ENCODE data around the gene SORL1.

DNA sequence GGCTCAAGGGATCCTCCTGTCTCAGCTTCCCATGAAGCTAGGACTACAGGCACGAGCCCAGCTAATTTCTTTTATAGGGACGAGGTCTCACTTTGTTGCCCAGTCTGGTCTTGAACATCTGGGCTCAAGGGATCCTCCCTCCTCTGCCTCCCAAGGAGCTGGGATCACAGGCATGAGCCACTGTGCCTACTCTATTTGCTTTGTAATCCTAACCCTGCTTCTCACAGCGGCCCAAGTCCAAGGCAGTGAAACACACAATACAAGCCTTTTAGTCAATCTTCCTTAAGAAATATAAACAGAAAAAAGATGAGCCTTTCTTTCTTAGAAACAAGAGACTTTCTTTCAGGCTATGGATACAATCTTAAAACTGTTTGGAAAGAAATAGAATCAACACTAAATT is 115.9 kb downstream of the SORL1 start:
- TF ChIP-seq POLR2A (IDR thresholded peaks at IDR 0.05; ENCODE audit: insufficient read depth in 1 of 2, low read depth in 2 of 2, low read length in 2 of 2) (no peak), HDAC2 (CRISPR knock-in tag; IDR thresholded peaks at IDR 0.05) (no peak), ZNF329 (CRISPR knock-in tag; IDR thresholded peaks at IDR 0.05; ENCODE audit: low read depth) (no peak), EZH2 (conservative IDR thresholded peaks at IDR 0.05; ENCODE audit: low read depth, low read length) (no peak), BHLHE40 (IDR thresholded peaks at IDR 0.05; ENCODE audit: low read length) (no peak), CTCF (CRISPR knock-in tag; IDR thresholded peaks at IDR 0.05) (no peak), MEIS2 (CRISPR knock-in tag; IDR thresholded peaks at IDR 0.05) (no peak)

Measured in HepG2 (cell line).